ENCODE data around the gene FOXL3.
"Not testable (repeated sequence)": the region's sequence is repeated elsewhere in the genome, so short reads cannot be mapped to it uniquely, and the experiment has no call there.

Gene FOXL3

DNA sequence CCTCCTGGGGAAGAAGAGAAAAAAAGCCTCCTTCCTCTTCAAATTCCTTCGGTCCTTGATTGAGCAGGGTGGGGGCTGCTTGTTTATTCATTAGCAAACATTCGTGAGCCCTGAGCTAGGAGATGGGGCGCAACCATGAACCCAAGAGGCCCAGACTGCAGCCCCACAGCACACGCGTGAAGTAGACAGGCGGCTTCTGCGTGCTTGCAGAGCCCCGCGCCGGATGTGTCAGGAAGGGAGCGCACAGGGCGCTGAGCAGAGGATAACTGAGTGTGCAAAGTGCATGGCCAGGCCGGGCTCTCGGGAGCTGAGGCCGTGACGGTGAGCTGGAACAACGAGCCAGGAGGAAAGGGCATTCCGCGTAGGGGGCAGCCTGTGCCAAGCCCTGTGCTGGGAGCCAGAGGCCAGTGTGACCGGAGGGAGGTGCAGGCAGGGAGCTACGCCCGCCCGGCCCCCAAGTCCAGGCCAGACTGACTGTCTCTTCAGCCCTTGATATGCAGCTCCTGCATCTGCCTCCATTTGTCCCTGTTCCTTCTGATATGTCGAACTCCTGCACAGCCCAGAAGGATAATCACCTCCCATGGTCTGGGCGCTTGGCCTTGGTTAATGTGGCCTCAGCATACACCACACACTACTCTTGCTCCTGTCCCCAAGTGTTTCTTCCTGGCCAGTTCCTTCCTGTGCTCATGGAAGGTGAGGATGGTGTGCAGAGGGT is 4.6 kb downstream of the FOXL3 start:
- TF ChIP-seq, protein P1, sequence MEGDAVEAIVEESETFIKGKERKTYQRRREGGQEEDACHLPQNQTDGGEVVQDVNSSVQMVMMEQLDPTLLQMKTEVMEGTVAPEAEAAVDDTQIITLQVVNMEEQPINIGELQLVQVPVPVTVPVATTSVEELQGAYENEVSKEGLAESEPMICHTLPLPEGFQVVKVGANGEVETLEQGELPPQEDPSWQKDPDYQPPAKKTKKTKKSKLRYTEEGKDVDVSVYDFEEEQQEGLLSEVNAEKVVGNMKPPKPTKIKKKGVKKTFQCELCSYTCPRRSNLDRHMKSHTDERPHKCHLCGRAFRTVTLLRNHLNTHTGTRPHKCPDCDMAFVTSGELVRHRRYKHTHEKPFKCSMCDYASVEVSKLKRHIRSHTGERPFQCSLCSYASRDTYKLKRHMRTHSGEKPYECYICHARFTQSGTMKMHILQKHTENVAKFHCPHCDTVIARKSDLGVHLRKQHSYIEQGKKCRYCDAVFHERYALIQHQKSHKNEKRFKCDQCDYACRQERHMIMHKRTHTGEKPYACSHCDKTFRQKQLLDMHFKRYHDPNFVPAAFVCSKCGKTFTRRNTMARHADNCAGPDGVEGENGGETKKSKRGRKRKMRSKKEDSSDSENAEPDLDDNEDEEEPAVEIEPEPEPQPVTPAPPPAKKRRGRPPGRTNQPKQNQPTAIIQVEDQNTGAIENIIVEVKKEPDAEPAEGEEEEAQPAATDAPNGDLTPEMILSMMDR (IDR thresholded peaks at IDR 0.05; ENCODE audit: low read depth, low read length), result no peak
- H3K4me3 ChIP-seq (replicated peaks in 1 of 2; ENCODE audit: low read depth in 2 of 2, low read length in 2 of 2), result no peak overlapping the region
- no peak for DNase-seq (ENCODE audit: low read depth in 2 of 2)

DNA sequence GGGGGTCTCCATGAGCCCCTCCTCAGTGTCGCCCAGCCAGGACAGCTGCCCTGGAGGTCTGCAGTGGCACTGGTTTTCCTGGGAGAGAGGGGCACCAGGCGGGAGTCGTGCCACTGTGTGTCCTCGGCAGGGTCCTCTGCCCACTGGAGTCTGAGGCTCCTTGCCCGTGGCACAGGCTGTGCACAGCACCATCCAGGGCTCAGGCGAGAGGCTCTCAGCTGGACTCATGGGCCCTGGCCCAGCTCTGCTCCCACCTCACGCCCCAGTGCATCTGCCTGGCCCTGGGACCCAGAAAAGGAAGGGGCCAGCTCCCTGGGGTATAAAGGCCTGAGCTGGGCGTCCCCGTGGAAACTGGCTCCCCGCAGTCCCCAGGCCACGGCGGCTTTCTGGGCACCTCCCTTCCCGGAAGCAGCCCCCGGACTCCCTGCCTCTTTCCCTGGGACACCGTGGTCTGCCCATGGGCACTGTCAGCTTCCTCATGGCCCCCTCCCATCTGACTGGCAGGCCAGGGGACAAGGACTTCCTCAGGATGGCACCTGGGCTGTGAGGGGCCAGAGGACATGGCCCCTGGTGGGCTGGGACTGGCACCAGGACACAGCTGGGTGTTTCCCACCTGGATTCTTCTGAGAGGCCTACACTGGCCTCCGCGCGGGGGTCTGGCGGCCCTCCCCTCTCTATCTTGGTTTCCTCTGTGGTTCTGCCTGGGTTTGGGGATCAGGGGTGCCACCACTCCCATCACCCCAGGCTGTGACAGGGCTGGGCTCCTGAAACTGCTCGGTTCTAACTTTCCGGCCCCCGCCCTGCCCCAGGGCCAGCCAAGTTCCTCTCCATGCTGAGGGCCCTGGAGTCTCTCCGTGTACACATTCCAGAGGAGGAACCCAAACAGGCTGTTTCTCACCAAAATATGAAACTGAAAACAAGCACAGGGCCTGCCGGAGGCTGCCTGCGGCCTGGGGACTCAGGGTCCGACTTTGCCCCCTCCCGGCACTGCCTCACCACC is 5.5 kb downstream of the FOXL3 start:
- TF ChIP-seq, protein P1 (IDR thresholded peaks at IDR 0.05; ENCODE audit: low read depth, low read length), result no peak
- DNase-seq (ENCODE audit: low read depth in 2 of 2), result no peak
- H3K4me3 ChIP-seq (replicated peaks in 1 of 2; ENCODE audit: low read depth in 2 of 2, low read length in 2 of 2), result no peak overlapping the region

DNA sequence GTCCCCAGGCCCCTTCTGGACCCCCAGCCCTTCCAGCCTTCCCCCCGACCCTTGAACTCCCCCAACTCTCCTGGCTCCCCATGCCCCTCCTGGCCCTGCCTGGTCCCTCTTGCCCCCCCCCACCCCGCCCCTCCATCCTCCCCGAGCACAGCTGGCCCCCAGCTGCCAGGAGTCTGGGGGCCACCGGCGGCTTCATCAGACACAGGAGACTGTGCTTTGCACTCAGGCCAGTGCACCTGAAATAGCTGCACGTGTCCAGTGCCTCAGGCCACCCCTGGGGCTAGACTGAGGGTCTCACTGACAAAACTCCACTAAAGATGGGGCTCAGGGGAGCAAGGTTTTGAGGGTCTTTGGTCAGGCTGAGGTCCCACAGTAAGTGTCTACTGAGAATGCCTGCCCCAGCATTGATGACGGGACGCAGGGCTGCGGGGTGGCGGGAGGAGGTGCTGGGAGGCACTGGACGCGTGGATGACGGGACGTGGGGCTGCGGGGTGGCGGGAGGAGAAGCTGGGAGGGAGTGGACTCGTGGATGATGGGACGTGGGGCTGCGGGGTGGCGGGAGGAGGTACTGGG is 6.5 kb downstream of the FOXL3 start:
- TF ChIP-seq, protein P1 (IDR thresholded peaks at IDR 0.05; ENCODE audit: low read depth, low read length), result no peak
- no peak overlapping the region for H3K4me3 ChIP-seq (replicated peaks in 1 of 2; ENCODE audit: low read depth in 2 of 2, low read length in 2 of 2)
- DNase-seq (ENCODE audit: low read depth in 2 of 2), result no peak

DNA sequence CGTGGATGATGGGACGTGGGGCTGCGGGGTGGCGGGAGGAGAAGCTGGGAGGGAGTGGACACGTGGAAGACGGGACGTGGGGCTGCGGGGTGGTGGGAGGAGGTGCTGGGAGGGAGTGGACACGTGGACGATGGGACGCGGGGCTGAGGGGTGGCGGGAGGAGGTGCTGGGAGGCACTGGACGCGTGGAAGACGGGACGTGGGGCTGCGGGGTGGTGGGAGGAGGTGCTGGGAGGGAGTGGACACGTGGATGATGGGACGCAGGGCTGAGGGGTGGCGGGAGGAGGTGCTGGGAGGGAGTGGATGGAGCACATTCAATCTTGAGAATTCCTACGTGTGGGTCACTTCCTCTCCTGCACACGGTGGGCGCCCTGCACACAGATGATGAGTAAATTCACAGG is 7.2 kb downstream of the FOXL3 start:
- DNase-seq (ENCODE audit: low read depth in 2 of 2); H3K4me3 ChIP-seq (replicated peaks in 1 of 2; ENCODE audit: low read depth in 2 of 2, low read length in 2 of 2): not testable (repeated sequence)

DNA sequence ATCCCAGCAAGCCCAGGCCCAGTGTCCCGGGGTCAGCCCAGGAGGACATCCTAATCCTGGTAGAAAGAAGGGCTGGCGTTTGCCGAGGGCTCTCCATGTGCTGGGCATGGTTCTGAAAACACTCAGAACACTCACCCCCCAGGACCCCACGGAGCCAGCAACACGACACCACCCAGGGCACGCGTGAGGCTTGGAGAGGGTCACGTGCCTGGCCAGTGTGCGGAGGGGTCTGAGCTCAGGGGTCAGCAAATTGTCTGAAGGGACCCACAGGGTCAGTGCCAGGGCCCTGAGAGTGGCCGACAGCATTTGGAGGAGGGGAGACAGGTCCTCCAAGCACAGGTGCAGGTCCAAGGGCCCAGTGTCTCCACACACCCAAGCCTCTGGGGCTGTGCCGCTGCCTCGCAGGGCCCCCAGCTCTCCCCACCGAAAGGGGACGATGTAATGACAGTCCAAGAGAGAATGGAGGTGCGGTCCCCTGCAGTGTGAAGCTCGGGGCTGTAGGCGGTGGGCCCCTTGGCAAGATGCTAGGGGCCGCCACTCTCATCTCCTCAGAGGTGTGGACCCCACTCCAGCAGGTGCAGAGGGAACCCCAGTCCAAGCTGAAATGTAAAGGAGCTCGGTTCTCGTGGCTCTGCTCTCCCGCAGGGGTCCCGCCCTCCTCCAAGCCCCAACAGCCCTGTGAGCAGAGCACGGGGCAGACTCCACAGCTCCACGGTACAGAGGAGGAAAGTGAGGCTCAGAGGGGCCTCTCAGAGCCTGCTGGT is 7.8 kb downstream of the FOXL3 start:
- TF ChIP-seq, protein P1 (IDR thresholded peaks at IDR 0.05; ENCODE audit: low read depth, low read length), result no peak
- no peak for DNase-seq (ENCODE audit: low read depth in 2 of 2)
- no peak overlapping the region for H3K4me3 ChIP-seq (replicated peaks in 1 of 2; ENCODE audit: low read depth in 2 of 2, low read length in 2 of 2)

DNA sequence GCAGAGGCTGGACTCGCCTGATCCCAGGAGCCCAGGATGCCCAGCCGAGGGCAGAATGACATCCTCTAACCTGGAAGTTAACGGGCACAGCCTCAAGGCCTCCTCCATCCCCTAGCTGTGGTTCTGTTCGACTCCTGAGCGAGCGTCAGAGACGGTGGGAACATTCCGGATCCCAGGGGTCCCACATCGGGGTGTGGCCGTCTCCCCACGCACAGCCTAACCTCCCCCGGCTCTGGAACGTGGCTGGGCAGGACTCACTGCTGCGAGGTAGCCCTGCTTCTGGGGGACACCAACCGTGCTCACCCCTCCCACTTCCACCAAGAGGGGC is 8.4 kb downstream of the FOXL3 start:
- DNase-seq (ENCODE audit: low read depth in 2 of 2), result no peak
- TF ChIP-seq, protein P1 (IDR thresholded peaks at IDR 0.05; ENCODE audit: low read depth, low read length), result no peak
- H3K4me3 ChIP-seq (replicated peaks in 1 of 2; ENCODE audit: low read depth in 2 of 2, low read length in 2 of 2), result no peak overlapping the region
